SH-SY5Y (cell line): ENCODE measurements around the gene CRIP2.

Experiments
- GATA2 ChIP-seq: IDR thresholded peaks from 2 replicates; pipeline ENCODE4 v1.6.1; 2011; ENCODE audit warnings: mild to moderate bottlenecking, low read depth, low read length
- GATA3 ChIP-seq: IDR thresholded peaks from 2 replicates; pipeline ENCODE4 v1.6.1; 2011; ENCODE audit warnings: low read depth, mild to moderate bottlenecking, low read length, moderate library complexity

DNA sequence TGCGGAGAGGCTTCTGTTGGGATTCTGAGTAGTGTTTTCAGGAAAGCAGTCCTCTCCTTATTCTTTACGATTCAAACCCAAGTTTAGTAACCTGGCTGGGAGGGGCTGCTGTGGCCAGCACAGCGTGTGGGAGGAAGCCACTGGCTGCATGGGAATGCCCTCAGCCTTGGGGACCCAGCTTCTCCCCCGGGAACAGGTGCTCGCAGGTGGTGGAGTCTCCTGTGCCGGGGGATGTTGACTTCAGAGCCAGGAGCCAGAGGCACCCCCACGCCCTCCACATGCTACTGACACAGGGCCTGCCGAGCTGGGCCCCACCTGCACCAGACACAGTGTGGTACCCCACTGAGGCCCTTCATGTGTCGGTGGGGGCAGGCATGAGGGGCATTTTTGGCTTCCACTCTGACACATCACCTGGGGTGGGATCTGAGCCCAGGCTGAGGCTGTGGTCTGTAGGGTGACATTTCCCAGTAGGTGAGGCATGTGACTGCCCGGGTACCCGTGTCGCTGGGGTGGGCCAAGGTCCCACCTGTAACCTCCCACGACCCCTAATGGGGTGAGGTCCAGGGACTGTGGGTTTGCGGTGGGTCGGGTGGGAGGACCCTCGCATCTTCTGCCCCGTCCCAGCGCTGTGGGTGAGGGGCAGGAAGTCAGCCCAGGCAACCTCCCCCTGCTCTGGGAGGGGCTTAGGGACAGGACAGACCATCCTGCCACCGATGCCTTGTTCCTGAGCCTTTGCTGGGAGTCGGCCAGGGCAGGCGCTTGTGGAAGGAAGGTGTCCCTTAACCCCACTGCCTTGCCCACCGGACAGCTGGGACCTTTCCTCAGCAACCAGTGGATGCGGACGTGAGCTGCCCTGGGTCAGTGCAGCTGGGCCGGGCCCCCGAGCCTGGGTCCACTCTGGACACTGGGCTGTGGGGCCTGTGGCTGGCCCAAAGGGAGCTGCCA, 28.4 kb upstream of the CRIP2 start:
- TF ChIP-seq GATA2 (no peak), GATA3 (no peak)
